GM21786 (cell line): ENCODE results near the gene MKRN2.
A peak's percentile ranks its signal among the peaks of the same experiment; 100 is the strongest.

Experiments used
- ATAC-seq: cut with Tn5 transposase; IDR thresholded peaks from one replicate; pipeline ENCODE4 v1.9.1; 2021; ENCODE audit not compliant: unreplicated experiment

Gene MKRN2

GRCh38 chr3:12553921-12554391 lies 2.9 kb upstream of the MKRN2 start:
- ATAC-seq, result no peak

GRCh38 chr3:12556314-12556689 lies 585 bp upstream of the MKRN2 start:
- no peak for ATAC-seq

- no peak for ATAC-seq
Observed at GRCh38 chr3:12557473-12558100, 700 bp downstream of the MKRN2 start.

DNA sequence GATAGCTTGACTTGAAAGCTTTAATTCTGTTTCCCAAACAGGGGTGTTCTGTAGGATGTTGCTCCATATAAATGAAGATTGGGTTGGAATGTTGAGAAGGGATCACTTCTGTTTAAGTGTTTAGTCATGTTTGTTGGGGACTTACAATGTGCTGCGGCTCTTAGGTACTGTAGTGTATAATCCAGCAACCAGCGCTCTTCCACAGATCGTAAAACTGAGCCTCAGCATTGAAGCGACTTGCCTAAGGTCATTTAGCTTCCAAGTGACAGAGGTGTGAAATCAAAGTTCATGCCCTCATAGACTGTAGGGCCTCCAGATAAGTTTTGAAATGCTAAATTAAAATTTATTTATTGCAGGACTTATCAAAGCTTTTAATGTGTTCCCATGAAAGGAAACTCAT lies 1.8 kb downstream of the MKRN2 start:
- ATAC-seq, result no peak

GRCh38 chr3:12559520-12559919 lies 2.6 kb downstream of the MKRN2 start:
- ATAC-seq, result no peak

- peak; percentile 32 for ATAC-seq
Observed at GRCh38 chr3:12560505-12561190, 3.8 kb downstream of the MKRN2 start.

GRCh38 chr3:12561397-12561796 lies 4.5 kb downstream of the MKRN2 start:
- no peak for ATAC-seq

DNA sequence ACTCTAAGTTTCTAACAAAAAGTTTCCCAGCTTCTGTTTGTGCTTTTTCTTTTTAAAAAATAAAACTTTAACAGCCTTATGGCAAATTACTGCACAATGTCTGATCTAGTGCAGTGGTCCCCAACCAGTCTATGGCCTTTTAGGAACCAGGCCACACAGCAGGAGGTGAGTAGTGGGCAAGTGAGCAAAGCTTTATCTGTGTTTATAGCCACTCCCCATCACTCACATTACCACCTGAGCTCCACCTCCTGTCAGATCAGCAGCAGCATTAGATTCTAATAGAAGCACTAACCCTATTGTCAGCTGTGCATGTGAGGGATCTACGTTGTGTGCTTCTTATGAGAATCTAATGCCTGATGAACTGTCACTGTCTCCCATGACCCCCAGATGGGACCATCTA lies 5.6 kb downstream of the MKRN2 start:
- no peak for ATAC-seq

DNA sequence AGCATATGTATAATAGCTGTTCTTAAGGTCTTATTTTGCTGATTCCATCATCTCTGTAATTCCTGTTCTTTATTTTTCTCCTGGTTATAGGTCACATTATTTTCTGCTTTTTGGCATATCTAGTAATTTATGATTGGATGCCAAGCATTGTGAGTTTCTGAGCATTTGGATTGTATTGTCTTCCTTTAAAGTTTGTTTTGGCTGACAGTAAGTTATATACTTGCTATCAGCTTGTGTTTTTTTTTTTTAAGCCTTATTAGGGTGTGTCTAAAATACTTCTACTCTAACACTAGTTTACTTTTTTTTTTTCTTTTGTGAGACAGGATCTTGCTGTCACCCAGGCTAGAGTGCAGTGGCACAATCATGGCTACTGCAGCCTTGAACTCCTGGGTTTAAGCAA lies 10.1 kb downstream of the MKRN2 start:
- no peak for ATAC-seq

DNA sequence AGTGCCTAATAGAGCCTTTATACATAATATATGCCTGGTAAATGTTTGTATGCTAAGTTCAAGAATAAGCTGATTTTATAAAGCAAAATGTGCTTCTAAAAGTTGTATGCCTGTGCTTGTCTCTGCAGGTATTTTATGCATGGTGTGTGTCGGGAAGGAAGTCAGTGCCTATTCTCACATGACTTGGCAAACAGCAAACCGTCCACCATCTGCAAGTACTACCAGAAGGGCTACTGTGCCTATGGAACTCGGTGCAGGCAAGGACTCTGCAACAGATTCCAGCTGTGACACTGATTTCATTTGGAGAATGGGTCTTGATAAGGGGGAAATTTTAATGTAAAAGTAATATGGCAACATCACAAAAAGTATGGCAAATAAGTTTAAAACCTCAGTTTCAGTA lies 11.9 kb downstream of the MKRN2 start:
- ATAC-seq, result no peak

- ATAC-seq, result no peak
Observed at GRCh38 chr3:12569836-12570235, 12.9 kb downstream of the MKRN2 start.

GRCh38 chr3:12571986-12572385 lies 15.1 kb downstream of the MKRN2 start:
- no peak for ATAC-seq

DNA sequence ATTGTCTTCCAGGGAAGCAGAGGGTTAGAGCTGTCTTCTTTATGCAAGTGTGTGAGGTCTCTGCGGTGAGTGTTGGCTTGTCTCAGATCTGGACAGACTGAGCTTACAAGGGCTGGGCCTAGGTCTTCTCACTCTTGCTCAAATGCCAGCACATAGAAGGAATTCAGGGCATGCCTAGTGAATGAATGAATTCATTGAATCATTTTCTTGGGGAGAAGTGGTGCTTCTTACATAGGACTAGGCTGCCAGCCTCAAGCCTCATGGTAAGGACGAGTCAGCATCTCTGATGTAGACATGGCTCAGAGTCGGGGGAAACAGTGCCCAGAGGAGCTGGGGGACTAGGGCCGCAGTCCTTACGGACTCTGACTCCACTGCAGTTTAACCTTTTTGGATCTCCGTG lies 17.2 kb downstream of the MKRN2 start:
- ATAC-seq, result no peak

- no peak for ATAC-seq
Observed at GRCh38 chr3:12574661-12575060, 17.8 kb downstream of the MKRN2 start.

GRCh38 chr3:12577379-12577778 lies 20.5 kb downstream of the MKRN2 start:
- ATAC-seq, result no peak

DNA sequence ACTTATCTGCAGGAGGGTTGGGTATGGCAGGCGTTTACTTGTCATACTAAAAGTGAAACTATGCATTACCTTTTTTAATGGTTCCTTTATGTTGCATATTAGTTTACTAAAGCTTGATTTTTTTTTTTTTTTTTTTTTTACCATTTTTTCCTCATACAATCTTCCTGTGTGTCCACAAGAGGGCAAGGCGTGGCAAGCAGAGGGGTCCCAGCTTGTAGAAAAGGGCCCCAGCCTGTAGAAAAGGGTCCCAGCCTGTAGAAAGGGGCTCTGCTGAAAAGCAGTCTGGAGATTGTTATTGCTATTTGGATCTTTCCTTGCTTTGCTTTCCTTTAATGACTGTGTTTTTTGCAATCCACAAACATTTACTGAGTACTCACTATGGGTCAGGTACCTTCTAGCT lies 21.9 kb downstream of the MKRN2 start:
- ATAC-seq, result no peak

DNA sequence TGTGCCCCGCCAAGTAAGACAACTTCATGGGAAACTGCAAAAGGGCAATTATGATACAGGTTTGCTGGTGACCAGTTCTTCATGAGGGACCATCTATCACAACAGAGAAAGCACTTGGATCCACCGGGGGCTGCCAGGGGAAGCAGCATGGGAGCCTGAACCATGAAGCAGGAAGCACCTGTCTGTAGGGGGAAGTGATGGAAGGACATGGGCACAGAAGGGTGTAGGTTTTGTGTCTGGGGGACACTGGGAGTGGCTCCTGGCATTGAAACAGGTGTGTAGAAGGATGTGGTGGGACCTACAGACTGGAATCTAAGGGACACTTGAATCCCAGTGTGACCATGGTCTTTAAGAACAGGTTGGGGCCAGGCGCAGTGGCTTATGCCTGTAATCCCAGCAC lies 22.6 kb downstream of the MKRN2 start:
- ATAC-seq, result no peak

GRCh38 chr3:12579905-12580304 lies 23.0 kb downstream of the MKRN2 start:
- ATAC-seq, result no peak

DNA sequence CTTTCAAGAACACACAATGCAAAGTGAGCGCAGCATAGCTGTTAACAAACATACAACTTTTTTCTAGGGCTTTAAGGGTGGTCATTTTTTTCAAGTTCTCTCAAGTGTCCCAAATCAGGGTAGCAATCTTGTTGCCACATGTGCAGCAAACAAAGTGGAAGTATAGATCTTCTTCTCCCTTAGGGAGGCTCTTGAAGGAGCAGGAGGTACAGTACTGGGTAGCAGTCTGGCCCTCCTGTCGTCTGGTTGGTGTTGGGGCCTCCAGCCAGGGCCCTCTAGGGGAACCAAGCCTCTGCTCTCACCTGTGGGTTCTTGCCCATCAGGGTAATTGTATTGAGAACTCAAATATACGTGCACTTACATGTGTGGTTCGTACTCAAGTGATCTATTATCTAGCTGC lies 25.8 kb downstream of the MKRN2 start:
- no peak for ATAC-seq

DNA sequence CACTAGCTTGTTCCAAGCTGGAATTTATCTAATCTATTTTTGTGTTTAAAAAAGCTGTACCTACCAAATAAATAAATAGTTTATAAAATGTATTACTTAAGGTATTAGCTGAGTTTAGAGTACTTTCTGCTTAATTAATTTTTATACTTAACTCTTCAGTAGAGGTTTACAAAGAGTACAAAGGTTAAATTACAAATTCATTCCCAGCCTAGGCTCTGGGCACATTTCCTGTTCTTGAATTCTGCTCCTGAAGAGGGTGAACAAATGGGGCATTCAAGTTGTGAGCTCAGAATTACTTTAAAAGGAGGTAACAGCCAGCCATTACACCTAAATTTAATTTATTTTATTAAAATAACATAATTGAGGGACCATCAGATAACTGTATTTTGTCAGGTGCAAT lies 26.4 kb downstream of the MKRN2 start:
- ATAC-seq, result no peak

- ATAC-seq, result no peak
Observed at GRCh38 chr3:12584083-12584482, 27.2 kb downstream of the MKRN2 start.

- no peak for ATAC-seq
Observed at GRCh38 chr3:12585181-12585580, 28.3 kb downstream of the MKRN2 start.

DNA sequence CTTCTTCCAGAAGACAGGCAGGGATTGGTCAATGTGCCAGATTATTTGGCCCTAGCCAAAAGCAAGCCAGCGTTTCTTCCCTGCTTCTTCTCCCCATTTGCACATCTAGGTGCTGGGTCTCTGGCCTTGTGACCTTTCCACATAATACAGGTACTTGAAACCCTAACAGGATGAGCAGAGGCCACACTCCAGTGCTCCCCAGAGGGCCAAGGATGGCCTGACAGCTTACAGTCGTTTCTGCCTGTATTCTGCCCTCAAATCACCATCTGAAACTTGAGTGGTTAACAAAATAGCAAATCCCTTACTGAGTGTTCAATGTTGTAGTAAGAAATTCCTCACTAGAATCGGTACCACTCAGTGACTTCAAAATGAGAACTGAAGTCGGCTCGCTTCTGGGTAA lies 29.1 kb downstream of the MKRN2 start:
- ATAC-seq, result peak; percentile 85
